Measurements from ENCODE around the gene UMODL1.

The UMODL1 gene

GRCh38 chr21:42129300-42130266 is 58.5 kb downstream of the UMODL1 start:
- DNase-seq (ENCODE audit: low spot score): no peak

- DNase-seq (ENCODE audit: low spot score): no peak
These were observed 59.3 kb downstream of the UMODL1 start for GRCh38 chr21:42130441-42130840.

GRCh38 chr21:42132183-42132582 is 61.1 kb downstream of the UMODL1 start:
- no peak for DNase-seq (ENCODE audit: low spot score)

- no peak for DNase-seq (ENCODE audit: low spot score)
These were observed 62.0 kb downstream of the UMODL1 start for GRCh38 chr21:42133131-42133530.

GRCh38 chr21:42135386-42136052 is 64.4 kb downstream of the UMODL1 start:
- no peak for DNase-seq (ENCODE audit: low spot score)

- no peak for DNase-seq (ENCODE audit: low spot score)
These were observed 66.2 kb downstream of the UMODL1 start for GRCh38 chr21:42137191-42137904.

GRCh38 chr21:42140196-42140934 is 69.2 kb downstream of the UMODL1 start:
- DNase-seq (ENCODE audit: low spot score): no peak

GRCh38 chr21:42141643-42142042 is 70.5 kb downstream of the UMODL1 start:
- DNase-seq (ENCODE audit: low spot score): no peak

GRCh38 chr21:42142141-42142540 is 71.0 kb downstream of the UMODL1 start:
- DNase-seq (ENCODE audit: low spot score): no peak

- no peak for DNase-seq (ENCODE audit: low spot score)
These were observed 71.5 kb downstream of the UMODL1 start for GRCh38 chr21:42142627-42143026.

GRCh38 chr21:42143111-42143510 is 72.0 kb downstream of the UMODL1 start:
- no peak for DNase-seq (ENCODE audit: low spot score)

GRCh38 chr21:42144221-42144620 is 73.1 kb downstream of the UMODL1 start:
- DNase-seq (ENCODE audit: low spot score): no peak

GRCh38 chr21:42144679-42145568 is 73.8 kb downstream of the UMODL1 start:
- no peak for DNase-seq (ENCODE audit: low spot score)

- DNase-seq (ENCODE audit: low spot score): peak; percentile 89
These were observed 74.6 kb downstream of the UMODL1 start for GRCh38 chr21:42145569-42146272.

GRCh38 chr21:42146273-42146805 is 75.2 kb downstream of the UMODL1 start:
- DNase-seq (ENCODE audit: low spot score): no peak

- no peak for DNase-seq (ENCODE audit: low spot score)
These were observed 75.7 kb downstream of the UMODL1 start for GRCh38 chr21:42146821-42147220.

- no peak for DNase-seq (ENCODE audit: low spot score)
These were observed 76.4 kb downstream of the UMODL1 start for GRCh38 chr21:42147386-42148020.

GRCh38 chr21:42148097-42148496 is 77.0 kb downstream of the UMODL1 start:
- DNase-seq (ENCODE audit: low spot score): no peak

GRCh38 chr21:42148584-42148983 is 77.5 kb downstream of the UMODL1 start:
- no peak for DNase-seq (ENCODE audit: low spot score)

Data from AG08395 (cell line).